NK-92 (cell line): ENCODE measurements around the gene IL3RA.
"Not testable (repeated sequence)": the region's sequence is repeated elsewhere in the genome, so short reads cannot be mapped to it uniquely, and the experiment has no call there.

Experiments
- DNase-seq: peaks from one replicate; lab custom pipeline; 2025; ENCODE audit not compliant: unreplicated experiment; lab: John Stamatoyannopoulos, UW

Gene IL3RA

DNA sequence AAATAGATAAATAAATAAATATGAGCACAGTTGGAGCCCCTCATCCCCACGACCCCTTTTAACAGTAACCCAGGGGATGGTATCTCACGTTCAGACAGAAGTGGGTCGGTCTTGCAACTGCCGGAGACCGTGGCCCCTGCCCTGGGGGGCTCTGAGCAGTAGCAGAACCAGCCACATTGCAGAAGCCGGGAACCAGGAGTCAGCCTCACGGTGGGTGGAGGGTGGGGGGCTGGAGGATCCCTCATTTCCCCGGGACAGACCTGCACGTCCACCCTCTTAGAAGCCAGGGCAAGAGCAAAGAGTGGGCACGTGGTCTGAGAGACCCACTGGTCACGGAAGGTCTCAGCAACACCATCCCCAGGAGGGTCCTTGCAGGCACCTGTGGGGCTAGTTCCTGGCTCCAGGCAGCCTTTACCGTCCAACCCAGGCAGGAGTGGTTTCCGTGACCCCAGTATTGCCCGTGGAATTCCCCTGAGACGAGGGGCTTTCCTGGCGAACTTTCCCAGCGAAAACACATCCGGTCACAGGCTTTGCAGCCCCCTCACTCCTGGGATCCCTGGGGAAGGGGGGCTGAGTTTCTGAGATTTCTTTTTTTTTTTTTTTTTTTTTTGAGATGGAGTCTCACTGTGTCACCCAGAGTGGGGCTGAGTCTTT, 8.8 kb upstream of the IL3RA start:
- no peak for DNase-seq

GRCh38 chrX:1330605-1331004, 6.0 kb upstream of the IL3RA start:
- no peak for DNase-seq

- DNase-seq: not testable (repeated sequence)
These were observed 4.2 kb upstream of the IL3RA start for GRCh38 chrX:1332433-1332832.

DNA sequence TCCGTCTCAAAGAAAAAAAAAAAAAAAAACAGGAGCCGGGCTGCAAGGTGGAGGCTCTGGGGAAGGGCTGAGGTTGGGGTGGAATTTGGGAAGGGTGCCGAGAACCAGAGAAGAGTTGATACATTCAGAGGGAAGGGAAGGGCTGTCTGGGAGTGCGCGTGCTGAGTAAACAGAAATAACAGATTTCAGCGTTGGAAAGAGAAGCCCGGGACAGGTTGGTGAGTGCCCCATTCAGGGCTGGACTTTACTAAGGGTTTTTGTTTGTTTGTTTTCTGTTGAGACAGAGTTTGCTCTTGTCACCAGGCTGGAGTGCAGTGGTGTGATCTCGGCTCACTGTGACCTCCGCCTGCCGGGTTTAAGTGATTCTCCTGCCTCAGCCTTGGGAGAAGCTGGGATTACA, 1.7 kb upstream of the IL3RA start:
- DNase-seq: no peak

- DNase-seq: no peak
These were observed 579 bp downstream of the IL3RA start for GRCh38 chrX:1336948-1337779.

DNA sequence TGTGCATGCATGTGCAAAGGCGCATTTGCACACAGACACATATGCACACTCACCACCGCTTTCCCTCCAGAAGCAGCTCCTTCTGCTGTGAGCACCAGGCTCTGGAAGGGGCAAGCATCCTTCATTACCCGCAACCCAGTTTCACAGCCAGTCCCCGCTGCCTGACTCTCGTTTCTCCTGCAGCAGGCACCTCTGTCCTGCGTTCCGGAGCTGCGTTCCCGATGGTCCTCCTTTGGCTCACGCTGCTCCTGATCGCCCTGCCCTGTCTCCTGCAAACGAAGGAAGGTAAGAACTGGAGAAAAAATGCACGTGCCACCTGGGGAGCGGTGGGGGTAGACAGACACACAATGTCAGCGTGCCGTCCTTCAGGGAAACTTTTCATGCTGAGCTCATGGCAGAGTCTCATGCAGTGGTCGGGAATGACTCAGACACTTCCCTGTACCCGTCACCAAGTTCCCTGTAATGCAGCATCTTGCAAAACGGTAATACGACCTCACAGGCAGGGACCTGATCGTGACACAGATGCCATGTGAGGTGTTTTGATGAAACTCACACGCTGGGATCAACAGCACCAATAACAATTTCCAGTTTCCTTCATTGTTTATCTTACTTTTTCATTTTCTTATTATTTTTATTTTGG, 5.1 kb downstream of the IL3RA start:
- no peak for DNase-seq

- not testable (repeated sequence) for DNase-seq
These were observed 13.0 kb downstream of the IL3RA start for GRCh38 chrX:1349606-1350005.

DNA sequence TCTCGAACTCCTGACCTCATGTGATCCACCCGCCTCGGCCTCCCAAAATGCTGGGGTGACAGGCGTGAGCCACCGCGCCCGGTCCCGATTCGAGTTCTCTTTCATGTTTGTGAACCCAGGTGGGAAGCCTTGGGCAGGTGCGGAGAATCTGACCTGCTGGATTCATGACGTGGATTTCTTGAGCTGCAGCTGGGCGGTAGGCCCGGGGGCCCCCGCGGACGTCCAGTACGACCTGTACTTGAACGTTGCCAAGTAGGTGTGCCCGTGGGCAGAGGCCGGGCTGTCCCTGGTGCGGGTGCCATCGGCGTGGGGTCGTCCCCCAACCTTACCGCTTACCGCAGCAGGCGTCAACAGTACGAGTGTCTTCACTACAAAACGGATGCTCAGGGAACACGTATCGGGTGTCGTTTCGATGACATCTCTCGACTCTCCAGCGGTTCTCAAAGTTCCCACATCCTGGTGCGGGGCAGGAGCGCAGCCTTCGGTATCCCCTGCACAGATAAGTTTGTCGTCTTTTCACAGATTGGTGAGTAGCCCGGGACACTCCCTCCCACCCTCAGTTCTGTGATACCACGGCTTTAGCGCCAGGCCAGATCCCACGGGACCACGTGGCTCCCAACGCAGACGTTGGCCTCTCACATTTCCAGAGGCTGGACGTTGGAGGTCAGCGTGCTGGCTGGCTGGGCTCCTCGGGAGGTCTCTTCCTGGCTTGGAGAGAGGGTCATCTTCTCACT, 15.6 kb downstream of the IL3RA start:
- no peak for DNase-seq

DNA sequence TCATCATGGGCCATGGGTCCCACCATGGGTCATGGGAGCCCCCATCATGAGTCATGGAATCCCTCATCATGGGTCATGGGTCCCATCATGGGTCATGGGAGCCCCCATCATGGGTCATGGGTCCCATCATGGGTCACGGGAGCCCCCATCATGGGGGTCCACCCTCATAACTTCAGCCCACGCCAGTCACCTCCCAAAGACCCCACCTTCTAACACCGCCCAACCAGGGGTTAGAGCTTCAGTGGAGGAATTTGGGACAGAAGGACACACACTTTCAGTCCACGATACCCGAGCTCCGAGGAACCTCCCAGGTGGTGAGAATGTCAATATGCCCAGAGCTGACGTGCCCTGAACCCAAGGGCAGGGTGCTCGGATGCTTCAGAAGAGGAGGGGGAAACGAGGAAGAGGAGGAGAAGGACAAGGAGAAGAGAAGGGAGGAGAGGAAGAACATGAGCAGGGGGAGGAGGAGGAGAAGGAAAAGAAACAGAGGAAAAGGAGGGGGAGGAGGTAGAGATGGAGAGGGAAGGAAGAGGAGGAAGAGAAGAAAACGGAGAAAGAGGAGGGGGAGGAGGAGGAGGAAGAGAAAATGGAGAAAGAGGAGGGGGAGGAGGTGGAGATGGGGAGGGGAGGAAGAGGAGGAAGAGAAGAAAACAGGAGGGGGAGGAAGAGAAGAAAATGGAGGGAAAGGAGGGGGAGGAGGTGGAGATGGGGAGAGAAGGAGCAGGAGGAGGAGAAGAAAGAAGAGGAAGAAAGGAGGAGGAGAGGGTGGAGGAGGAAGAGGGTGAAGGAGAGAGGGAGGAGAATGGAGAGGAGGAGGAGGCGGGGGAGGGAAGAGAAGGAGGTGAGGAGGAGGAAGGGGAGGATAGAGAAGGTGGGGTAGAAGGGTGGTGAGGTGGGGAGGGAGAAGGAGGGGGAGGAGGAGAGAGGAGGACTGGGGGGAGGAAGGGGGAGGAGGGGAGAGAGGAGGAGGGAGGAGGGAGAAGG, 17.7 kb downstream of the IL3RA start:
- DNase-seq: no peak

- no peak for DNase-seq
These were observed 18.8 kb downstream of the IL3RA start for GRCh38 chrX:1355131-1356046.

GRCh38 chrX:1357993-1358392, 21.4 kb downstream of the IL3RA start:
- DNase-seq: no peak

DNA sequence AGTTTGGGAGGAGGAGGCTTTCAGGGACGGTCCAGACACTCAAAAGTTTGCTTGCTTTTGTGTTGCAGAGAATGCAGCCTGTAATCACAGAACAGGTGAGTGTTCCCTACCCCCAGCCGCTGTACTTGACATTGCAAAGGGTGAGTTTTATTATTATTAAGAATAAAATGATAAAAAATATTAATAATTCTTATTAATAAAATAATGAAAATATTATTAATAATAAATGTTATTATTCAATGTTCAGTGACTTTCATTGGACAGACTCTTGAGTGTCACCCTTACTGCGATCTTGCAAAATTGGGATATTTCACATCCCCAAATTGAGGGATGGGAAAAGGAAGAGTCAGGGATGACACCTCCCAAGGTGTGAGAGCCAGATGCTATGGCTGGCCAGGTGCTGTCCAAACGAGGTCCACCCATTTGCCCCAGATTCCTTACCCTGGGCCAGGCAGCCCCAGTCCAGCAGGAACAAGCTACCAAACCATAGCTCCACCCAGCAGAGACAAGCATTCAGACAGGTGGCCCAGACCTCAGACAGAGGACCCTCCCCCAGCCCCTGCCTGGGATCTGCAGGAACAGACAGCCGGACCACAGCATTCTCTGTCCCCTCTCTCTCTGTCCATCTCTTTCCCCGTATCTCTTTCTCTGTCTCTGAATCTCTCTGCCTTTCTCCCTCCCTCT, 22.4 kb downstream of the IL3RA start:
- no peak for DNase-seq

DNA sequence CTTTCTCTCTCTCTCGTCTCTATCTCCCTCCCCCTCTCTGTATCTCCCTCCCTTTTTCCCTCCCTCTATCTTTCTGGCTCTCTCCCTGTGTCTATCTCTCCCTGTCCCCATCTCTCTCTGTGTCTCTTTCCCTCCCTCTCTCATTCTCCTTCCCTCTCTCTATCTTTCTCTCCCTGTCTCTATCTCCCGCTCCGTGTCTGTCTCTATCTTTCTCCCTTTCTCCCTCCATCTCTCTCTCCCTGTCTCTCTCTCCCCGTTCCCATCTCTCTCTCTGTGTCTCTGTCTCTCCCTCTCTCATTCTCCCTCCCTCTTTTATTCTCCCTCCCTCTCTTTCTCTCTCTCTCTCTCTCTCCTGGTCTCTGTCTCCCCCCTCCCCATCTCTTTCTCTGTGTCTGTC, 22.9 kb downstream of the IL3RA start:
- no peak for DNase-seq

- DNase-seq: no peak
These were observed 23.6 kb downstream of the IL3RA start for GRCh38 chrX:1360171-1360570.

GRCh38 chrX:1361275-1361674, 24.7 kb downstream of the IL3RA start:
- no peak for DNase-seq

DNA sequence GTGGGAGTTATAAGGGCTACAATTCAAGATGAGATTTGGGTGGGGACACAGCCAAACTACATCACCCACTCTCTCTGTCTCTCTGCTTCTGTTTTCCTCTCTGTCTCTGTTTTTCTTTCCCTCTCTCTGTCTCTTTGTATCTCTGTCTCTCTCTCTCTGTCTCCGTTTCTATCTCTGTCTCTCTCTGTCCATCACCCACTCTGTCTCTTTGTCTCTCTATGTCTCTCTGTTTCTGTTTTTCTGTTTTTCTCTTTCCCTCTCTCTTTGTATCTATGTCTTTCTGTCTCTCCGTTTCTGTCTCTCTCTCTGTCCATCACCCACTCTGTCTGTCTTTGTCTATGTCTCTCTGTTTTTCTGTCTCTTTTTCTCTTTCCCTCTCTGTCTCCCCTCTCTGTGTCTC, 25.3 kb downstream of the IL3RA start:
- DNase-seq: no peak

DNA sequence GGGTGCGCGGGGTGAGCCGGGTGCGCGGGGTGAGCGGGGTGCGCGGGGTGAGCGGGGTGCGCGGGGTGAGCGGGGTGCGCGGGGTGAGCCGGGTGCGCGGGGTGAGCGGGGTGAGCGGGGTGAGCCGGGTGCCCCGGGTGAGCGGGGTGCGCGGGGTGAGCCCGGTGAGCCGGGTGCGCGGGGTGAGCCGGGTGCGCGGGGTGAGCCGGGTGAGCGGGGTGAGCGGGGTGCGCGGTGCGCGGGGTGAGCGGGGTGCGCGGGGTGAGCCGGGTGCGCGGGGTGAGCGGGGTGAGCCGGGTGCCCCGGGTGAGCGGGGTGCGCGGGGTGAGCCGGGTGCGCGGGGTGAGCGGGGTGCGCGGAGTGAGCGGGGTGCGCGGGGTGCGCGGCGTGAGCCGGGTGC, 29.8 kb downstream of the IL3RA start:
- DNase-seq: not testable (repeated sequence)

GRCh38 chrX:1368385-1368698, 31.8 kb downstream of the IL3RA start:
- no peak for DNase-seq

GRCh38 chrX:1378306-1378759, 41.7 kb downstream of the IL3RA start:
- no peak for DNase-seq
